ENCODE measurements around the gene TENM4.

The TENM4 gene

DNA sequence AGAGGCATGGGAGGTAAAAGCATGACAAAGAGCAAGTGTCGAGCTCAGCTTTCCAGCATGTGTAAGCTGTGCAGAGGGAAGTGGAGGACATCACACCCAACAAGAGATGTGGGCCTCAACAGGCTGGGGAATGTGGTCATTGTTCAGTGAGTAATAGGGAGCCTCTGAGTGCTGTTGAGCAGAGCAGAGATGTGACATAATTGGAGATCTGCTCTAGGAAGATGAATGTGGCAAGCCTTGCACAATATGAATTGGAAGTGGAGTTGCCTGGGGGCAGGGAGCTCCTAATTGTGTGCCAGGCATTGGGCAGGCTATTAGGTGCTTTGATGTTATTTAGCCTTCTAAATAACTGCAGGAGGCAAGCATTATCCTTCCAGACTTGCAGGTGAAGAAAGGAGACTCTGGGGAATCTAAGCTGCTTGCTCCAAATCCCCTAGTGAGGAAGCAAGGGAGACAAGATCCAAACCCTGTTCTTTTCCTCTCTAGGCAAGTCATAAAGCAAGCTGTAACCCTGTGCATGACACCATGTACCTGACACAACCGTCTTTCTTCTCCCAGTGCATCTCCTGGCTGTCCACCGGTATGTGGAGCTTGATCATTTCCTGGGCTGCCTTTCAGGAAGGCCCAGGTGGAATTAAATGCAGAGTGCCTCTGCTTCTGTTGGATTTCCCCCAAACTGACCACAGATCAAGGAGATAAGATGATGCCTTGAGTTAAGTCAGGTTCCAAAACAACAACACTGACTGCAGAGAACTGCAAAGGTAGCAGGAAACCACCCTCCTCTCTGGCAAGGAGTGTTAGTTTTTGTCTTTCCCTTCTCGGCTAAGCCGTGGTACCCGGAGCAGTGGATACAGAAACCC lies 221.4 kb downstream of the TENM4 start:
- no peak for TF ChIP-seq CTCF (IDR thresholded peaks at IDR 0.05; ENCODE audit: extremely low read depth, insufficient read depth, missing control alignments)
- DNase-seq (ENCODE audit: low spot score) = no peak
- in situ Hi-C loops (cut with MboI; ENCODE audit: low pct_unique_long_range_greater_than_20kb, low sequenced_read_pairs, unreplicated experiment) = no loop called here

DNA sequence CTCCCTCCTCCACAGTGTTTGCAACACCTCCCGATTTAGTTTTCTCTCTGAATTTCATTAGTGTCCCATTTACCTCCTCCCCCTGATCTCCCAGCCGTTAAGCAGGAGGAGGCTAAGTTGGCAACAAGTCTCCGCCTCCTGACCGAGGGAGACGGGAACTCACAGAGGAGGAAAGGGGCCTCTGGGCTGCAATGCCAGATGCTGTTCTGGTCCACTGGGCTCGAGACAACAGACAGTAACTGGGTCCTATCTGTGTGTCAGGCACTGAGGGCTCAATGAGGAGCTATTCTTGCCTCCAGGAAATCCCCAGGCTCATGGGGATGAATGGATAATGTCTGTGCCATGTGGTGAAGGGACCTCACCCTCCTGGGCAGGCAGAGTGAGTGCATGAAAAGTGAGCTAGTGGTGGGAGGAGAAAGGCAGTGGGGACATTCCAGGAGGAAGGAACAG lies 228.1 kb downstream of the TENM4 start:
- DNase-seq (ENCODE audit: low spot score) = no peak
- in situ Hi-C loops (cut with MboI; ENCODE audit: low pct_unique_long_range_greater_than_20kb, low sequenced_read_pairs, unreplicated experiment) = no loop called here
- TF ChIP-seq CTCF (IDR thresholded peaks at IDR 0.05; ENCODE audit: extremely low read depth, insufficient read depth, missing control alignments) = no peak

DNA sequence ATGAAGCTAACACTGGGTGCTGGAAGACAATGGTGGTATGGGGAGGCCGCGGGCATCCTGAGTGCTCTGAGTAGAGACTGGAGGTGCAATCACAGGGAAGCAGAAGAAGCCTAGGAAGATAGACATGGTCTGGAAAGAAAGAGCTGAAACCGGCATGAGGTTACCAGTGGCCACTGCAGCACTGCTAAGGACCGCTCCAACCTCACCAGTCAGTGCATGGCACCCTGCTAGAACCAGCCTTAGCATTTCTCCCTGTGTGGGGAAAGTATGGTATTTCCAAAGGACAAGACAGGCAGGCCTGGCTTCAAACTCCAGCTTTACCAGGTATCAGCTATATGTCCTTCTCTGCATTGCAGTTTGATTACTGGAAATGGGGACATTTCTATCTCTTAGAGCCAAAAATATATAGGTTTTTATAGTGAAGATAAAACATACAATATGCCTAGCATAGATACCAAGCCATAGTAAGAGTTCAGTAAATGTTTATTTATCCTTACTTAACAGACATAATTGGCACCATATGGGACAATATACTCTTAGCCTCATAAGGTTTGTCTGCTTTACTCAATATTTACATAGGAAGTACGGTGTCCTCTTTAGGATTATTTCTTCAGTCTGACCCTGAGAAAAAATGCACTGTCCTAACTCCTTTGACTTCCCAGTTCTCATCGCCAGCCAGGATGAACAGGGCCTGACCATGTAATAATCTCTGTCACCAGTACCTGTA lies 231.1 kb downstream of the TENM4 start:
- DNase-seq (ENCODE audit: low spot score) = no peak
- in situ Hi-C loops (cut with MboI; ENCODE audit: low pct_unique_long_range_greater_than_20kb, low sequenced_read_pairs, unreplicated experiment) = no loop called here
- no peak for TF ChIP-seq CTCF (IDR thresholded peaks at IDR 0.05; ENCODE audit: extremely low read depth, insufficient read depth, missing control alignments)

DNA sequence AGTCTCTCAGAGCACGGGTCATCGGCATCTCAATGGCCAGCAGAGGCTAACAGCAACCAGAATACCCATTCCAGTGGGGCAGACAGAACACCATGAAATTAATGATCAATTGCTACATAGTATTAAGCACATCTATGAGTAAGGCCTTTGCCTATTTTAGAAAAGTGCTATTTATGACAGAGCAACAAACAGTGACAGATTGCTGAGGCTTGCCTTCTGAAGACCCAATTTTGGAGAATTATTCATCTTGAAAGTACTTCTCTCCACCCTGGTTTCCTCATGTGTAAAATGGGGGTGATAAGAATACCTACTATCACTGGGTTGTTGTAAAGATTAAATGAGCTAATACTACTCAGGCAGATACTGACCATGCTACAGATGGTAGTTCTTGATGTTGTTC lies 232.7 kb downstream of the TENM4 start:
- TF ChIP-seq CTCF (IDR thresholded peaks at IDR 0.05; ENCODE audit: extremely low read depth, insufficient read depth, missing control alignments) = no peak
- DNase-seq (ENCODE audit: low spot score) = no peak
- in situ Hi-C loops (cut with MboI; ENCODE audit: low pct_unique_long_range_greater_than_20kb, low sequenced_read_pairs, unreplicated experiment) = no loop called here

DNA sequence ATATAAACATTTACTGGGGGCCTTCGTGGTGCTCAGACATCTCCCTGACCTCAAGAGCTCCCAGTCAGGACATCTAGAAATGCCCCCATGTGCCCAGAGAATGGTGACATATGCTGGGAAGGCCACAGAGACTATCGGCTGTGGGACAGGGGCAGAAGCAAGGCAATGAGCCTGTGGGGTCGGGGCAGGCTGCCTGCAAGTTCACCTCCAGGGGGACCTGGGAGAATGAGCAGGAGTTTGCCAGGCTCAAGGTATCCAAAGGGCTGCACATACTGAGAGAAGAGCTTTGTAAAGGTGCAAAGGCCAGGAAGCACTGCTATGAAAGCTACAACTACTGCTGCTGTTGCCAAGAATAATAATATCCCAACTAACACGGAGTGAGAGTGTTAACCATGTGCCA lies 233.9 kb downstream of the TENM4 start:
- no peak for DNase-seq (ENCODE audit: low spot score)
- in situ Hi-C loops (cut with MboI; ENCODE audit: low pct_unique_long_range_greater_than_20kb, low sequenced_read_pairs, unreplicated experiment) = no loop called here
- no peak for TF ChIP-seq CTCF (IDR thresholded peaks at IDR 0.05; ENCODE audit: extremely low read depth, insufficient read depth, missing control alignments)

DNA sequence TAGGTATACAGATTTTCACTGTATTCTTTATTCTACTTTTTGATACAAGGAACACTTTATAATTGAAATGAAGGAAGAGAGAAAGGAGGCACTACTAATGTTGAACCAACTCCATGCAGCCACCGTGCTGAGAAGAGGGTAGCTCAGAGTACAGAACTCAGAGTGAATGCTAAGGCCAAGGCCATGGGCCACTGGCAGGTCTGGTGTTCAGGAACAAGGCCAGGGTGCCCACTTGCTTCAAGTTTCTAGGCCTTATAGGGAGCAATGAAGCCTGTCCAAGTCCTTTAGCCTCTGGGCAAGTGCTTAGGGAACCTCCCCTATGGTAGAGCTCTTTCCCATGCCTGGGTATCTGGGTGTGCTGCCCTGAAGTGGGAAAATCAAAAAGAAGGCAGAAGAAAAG lies 235.0 kb downstream of the TENM4 start:
- in situ Hi-C loops (cut with MboI; ENCODE audit: low pct_unique_long_range_greater_than_20kb, low sequenced_read_pairs, unreplicated experiment) = no loop called here
- TF ChIP-seq CTCF (IDR thresholded peaks at IDR 0.05; ENCODE audit: extremely low read depth, insufficient read depth, missing control alignments) = no peak
- no peak for DNase-seq (ENCODE audit: low spot score)
